Vagina (tissue), 2 donors: ENCODE data around the gene GABBR2. TPM values are rescaled to one million over a fixed set of nuclear protein-coding genes. Genes with fewer than 3 reads are reported as not detected.

Experiments
- DNase-seq, 2 donors: peaks; one replicate each; pipeline ENCODE4 v3.0.0-alpha.2; 2017; ENCODE audit errors: extremely low spot score in 2 of 2
- H3K27ac ChIP-seq: fragments of 200-600 bp; sonication (generic); one replicate; pipeline ENCODE4 v1.5.1; 2019
- H3K27me3 ChIP-seq: fragments of 200-600 bp; sonication (generic); one replicate; pipeline ENCODE4 v1.5.1; 2019
- H3K36me3 ChIP-seq, 2 donors: fragments of 200-600 bp; sonication (generic); one replicate each; pipeline ENCODE4 v1.5.1; 2017 to 2019
- H3K4me1 ChIP-seq: fragments of 200-600 bp; sonication (generic); one replicate; pipeline ENCODE4 v1.5.1; 2019
- H3K4me3 ChIP-seq, 2 donors: fragments of 200-600 bp; sonication (generic); 1 replicate in 1 of 2; 2 replicates in 1 of 2; pipeline ENCODE4 v1.5.1; 2016 to 2019
- H3K9me3 ChIP-seq: fragments of 200-600 bp; sonication (generic); one replicate; pipeline ENCODE4 v1.5.1; 2019
- POLR2A ChIP-seq, 2 donors: fragments of 450-650 bp; IDR thresholded peaks; one replicate each; pipeline ENCODE4 v1.6.1; 2017; ENCODE audit warnings: antibody characterized with exemption in 2 of 2, mild to moderate bottlenecking in 2 of 2, moderate library complexity in 2 of 2
- POLR2AphosphoS5 ChIP-seq, 2 donors: sonication (generic); formaldehyde crosslinking; IDR thresholded peaks; one replicate each; pipeline ENCODE4 v1.9.0; 2017; ENCODE audit warnings: antibody characterized with exemption in 2 of 2, mild to moderate bottlenecking in 2 of 2, low read depth in 1 of 2; ENCODE audit not compliant: insufficient read depth in 1 of 2
- intact Hi-C: fragments of 100-400 bp; cut with DNase I; formaldehyde crosslinking; loops from one replicate; pipeline ENCODE4 v1.15.1; 2023
- total RNA-seq: library from RNA; depleted of rRNA; stranded (reverse); fragments of >200 nt; gene quantifications from one replicate; pipeline ENCODE4 v1.2.3, GENCODE V29; 2016
- TF ChIP-seq, protein P1 (sequence below), 3 experiments: fragments of 450-650 bp in 2 of 3; fragments of 200-600 bp in 1 of 3; sonication (generic) in 1 of 3; IDR thresholded peaks; one replicate each; pipeline ENCODE4 v1.5.1; 2017 to 2019; ENCODE audit warnings: antibody characterized with exemption in 3 of 3, mild to moderate bottlenecking in 2 of 3, moderate library complexity in 2 of 3

Gene GABBR2
- total RNA-seq, 1 donor from 2014 or later: not detected

DNA sequence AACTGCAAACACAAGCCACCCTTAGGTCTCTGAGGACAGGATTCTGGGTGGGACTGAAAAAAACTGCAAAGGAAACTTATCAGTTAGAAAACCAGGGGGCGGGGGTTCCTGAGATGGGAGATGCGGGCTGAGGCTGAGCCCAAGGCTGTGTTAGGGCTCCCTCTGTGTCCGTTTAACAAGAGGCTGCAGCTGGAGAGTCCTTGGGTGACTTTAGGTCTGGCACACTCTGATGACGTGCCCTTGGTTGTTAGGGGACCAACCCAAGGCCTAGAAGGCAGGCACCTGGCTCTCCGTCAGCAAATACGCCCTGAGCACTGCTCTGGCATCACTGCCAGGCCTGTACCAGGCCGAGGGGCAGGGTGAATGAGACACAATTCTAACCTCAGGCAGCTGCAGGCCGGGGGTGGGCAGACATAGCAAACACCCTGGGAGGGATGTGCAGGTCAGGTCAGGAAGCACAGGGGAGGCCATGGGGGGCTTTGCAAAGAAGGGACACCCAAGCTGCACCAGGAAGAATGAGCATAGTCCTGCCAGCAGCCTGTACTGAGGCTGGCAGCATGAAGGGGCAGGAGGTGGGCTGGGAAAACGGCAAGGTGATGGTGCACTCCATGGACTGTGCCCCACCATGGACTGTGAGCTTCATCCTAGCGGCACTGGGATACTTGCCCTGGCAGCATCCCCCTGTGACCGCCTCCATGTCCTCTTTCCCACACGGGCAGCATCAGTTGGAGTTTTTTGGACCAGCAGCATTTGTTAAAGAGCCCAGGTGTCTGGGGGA lies 137.9 kb downstream of the GABBR2 start:
- peak in 1 of 2 donors; percentile 94 for DNase-seq

GRCh38 chr9:98570055-98570454 lies 138.7 kb downstream of the GABBR2 start:
- Histone ChIP-seq H3K27me3 (no peaks in the 10 kb centered on the region), H3K36me3 (no peaks in the 10 kb centered on the region), H3K9me3 (no peaks in the 10 kb centered on the region), H3K27ac (no peak overlapping the region), H3K4me1 (no peaks in the 10 kb centered on the region), H3K4me3 (no peak overlapping the region)
- intact Hi-C loops: no loop called here
- peak; percentile 22 to 25 for DNase-seq
- TF ChIP-seq POLR2A (IDR thresholded peaks at IDR 0.05): no peak
- TF ChIP-seq, protein P1, sequence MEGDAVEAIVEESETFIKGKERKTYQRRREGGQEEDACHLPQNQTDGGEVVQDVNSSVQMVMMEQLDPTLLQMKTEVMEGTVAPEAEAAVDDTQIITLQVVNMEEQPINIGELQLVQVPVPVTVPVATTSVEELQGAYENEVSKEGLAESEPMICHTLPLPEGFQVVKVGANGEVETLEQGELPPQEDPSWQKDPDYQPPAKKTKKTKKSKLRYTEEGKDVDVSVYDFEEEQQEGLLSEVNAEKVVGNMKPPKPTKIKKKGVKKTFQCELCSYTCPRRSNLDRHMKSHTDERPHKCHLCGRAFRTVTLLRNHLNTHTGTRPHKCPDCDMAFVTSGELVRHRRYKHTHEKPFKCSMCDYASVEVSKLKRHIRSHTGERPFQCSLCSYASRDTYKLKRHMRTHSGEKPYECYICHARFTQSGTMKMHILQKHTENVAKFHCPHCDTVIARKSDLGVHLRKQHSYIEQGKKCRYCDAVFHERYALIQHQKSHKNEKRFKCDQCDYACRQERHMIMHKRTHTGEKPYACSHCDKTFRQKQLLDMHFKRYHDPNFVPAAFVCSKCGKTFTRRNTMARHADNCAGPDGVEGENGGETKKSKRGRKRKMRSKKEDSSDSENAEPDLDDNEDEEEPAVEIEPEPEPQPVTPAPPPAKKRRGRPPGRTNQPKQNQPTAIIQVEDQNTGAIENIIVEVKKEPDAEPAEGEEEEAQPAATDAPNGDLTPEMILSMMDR (IDR thresholded peaks at IDR 0.05): no peak
- no peak for TF ChIP-seq POLR2AphosphoS5 (IDR thresholded peaks at IDR 0.05; ENCODE audit: insufficient read depth in 1 of 2, low read depth in 1 of 2)

More for the DNA sequence above, 137.9 kb downstream of the GABBR2 start:
- H3K27me3 ChIP-seq: no peaks in the 10 kb centered on the region
- intact Hi-C loops: no loop called here
- no peaks in the 10 kb centered on the region for H3K9me3 ChIP-seq
- H3K4me1 ChIP-seq: no peaks in the 10 kb centered on the region
- H3K36me3 ChIP-seq: no peaks in the 10 kb centered on the region
- TF ChIP-seq POLR2AphosphoS5 (IDR thresholded peaks at IDR 0.05; ENCODE audit: insufficient read depth in 1 of 2, low read depth in 1 of 2) (no peak), POLR2A (IDR thresholded peaks at IDR 0.05) (no peak)
- TF ChIP-seq, protein P1 (IDR thresholded peaks at IDR 0.05): no peak
- H3K4me3 ChIP-seq: no peak overlapping the region
- no peak overlapping the region for H3K27ac ChIP-seq

- Histone ChIP-seq H3K27me3 (no peaks in the 10 kb centered on the region), H3K9me3 (no peaks in the 10 kb centered on the region), H3K36me3 (no peaks in the 10 kb centered on the region), H3K4me1 (no peaks in the 10 kb centered on the region), H3K4me3 (no peak overlapping the region), H3K27ac (no peak overlapping the region)
- intact Hi-C loops: no loop called here
- DNase-seq: peak in 1 of 2 donors; percentile 37
- no peak for TF ChIP-seq POLR2A (IDR thresholded peaks at IDR 0.05)
- TF ChIP-seq, protein P1 (IDR thresholded peaks at IDR 0.05): no peak
- TF ChIP-seq POLR2AphosphoS5 (IDR thresholded peaks at IDR 0.05; ENCODE audit: insufficient read depth in 1 of 2, low read depth in 1 of 2): no peak
These were observed 139.2 kb downstream of the GABBR2 start for GRCh38 chr9:98569491-98569890.

- no peaks in the 10 kb centered on the region for H3K36me3 ChIP-seq
- no peak overlapping the region for H3K27ac ChIP-seq
- no peaks in the 10 kb centered on the region for H3K27me3 ChIP-seq
- no peak overlapping the region for H3K4me3 ChIP-seq
- DNase-seq: peak in 1 of 2 donors; percentile 61
- no peaks in the 10 kb centered on the region for H3K4me1 ChIP-seq
- H3K9me3 ChIP-seq: no peaks in the 10 kb centered on the region
- TF ChIP-seq, protein P1 (IDR thresholded peaks at IDR 0.05): no peak
- no peak for TF ChIP-seq POLR2AphosphoS5 (IDR thresholded peaks at IDR 0.05; ENCODE audit: insufficient read depth in 1 of 2, low read depth in 1 of 2)
- no peak for TF ChIP-seq POLR2A (IDR thresholded peaks at IDR 0.05)
- intact Hi-C loops: no loop called here
These were observed 139.7 kb downstream of the GABBR2 start for GRCh38 chr9:98568909-98569469.
